HG03571 (cell line): ENCODE measurements around the gene USP46.

Experiments
- ATAC-seq: cut with Tn5 transposase; IDR thresholded peaks from one replicate; pipeline ENCODE4 v1.9.1; 2021; ENCODE audit not compliant: unreplicated experiment

The USP46 gene

GRCh38 chr4:52659001-52659721 lies at the start of gene USP46:
TSS of gene USP46 (minus strand) at chr4:52659301. CDS start at chr4:52659150, 151 bp downstream.
- peak; percentile 84 for ATAC-seq

GRCh38 chr4:52704661-52705060 lies 45.6 kb upstream of the USP46 start:
- no peak for ATAC-seq

GRCh38 chr4:52704133-52704532 lies 45.0 kb upstream of the USP46 start:
- no peak for ATAC-seq

GRCh38 chr4:52701207-52701606 lies 42.1 kb upstream of the USP46 start:
- peak; percentile 97 for ATAC-seq

GRCh38 chr4:52694936-52695335 lies 35.8 kb upstream of the USP46 start:
- no peak for ATAC-seq

- ATAC-seq = no peak
Measured at GRCh38 chr4:52693492-52693891, 34.4 kb upstream of the USP46 start.

GRCh38 chr4:52689096-52689495 lies 30.0 kb upstream of the USP46 start:
- no peak for ATAC-seq

- no peak for ATAC-seq
Measured at GRCh38 chr4:52687696-52688095, 28.6 kb upstream of the USP46 start.

GRCh38 chr4:52685316-52685715 lies 26.2 kb upstream of the USP46 start:
- no peak for ATAC-seq

- no peak for ATAC-seq
Measured at GRCh38 chr4:52684896-52685295, 25.8 kb upstream of the USP46 start.

- no peak for ATAC-seq
Measured at GRCh38 chr4:52680381-52680780, 21.3 kb upstream of the USP46 start.

GRCh38 chr4:52676536-52676935 lies 17.4 kb upstream of the USP46 start:
- ATAC-seq = no peak

- ATAC-seq = no peak
Measured at GRCh38 chr4:52675111-52675510, 16.0 kb upstream of the USP46 start.

- ATAC-seq = no peak
Measured at GRCh38 chr4:52670739-52671138, 11.6 kb upstream of the USP46 start.

GRCh38 chr4:52670121-52670520 lies 11.0 kb upstream of the USP46 start:
- no peak for ATAC-seq

GRCh38 chr4:52665592-52665991 lies 6.5 kb upstream of the USP46 start:
- peak; percentile 84 for ATAC-seq

GRCh38 chr4:52664479-52664878 lies 5.4 kb upstream of the USP46 start:
- no peak for ATAC-seq

GRCh38 chr4:52661966-52662690 lies 3.0 kb upstream of the USP46 start:
- ATAC-seq = no peak

GRCh38 chr4:52660643-52661042 lies 1.5 kb upstream of the USP46 start:
- no peak for ATAC-seq

GRCh38 chr4:52659722-52660261 lies 691 bp upstream of the USP46 start:
- peak; percentile 21 for ATAC-seq

GRCh38 chr4:52658641-52659000 lies 480 bp downstream of the USP46 start:
- peak; percentile 16 for ATAC-seq
